D721Med (cell line): ENCODE data around the gene NPY2R.

Experiments
- DNase-seq: peaks from one replicate; pipeline ENCODE4 v3.0.0; 2011; ENCODE audit warnings: low spot score; ENCODE audit not compliant: insufficient read length
- FAIRE-seq: peaks from 2 replicates; lab custom pipeline; 2011; peaks lifted over from hg19 to GRCh38; lab: Jason Lieb, UNC
- CTCF ChIP-seq: IDR thresholded peaks from 2 replicates; pipeline ENCODE4 v1.5.1; 2012; ENCODE audit warnings: mild to moderate bottlenecking, control low read depth; ENCODE audit not compliant: insufficient read depth; ENCODE audit errors: missing control alignments

NPY2R gene

DNA sequence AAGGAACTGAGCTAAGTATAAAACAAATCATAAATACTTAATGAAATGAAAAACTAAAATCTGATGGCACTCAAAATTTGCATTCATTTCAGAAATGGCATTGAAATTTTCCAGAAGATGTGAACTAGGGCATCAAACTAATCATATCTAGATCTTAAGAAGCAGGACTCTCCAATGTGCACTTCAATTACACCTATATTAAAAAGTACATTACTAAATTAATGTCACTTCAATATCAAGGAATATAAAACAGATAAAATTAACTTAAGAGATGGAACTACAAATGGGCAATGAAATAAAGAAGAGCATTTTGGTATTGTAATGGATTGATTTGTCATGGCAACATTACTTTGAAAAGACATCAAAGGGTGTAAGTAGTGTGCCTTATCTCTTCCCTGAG is 20.3 kb downstream of the NPY2R start:
- FAIRE-seq: no peak
- no peak for DNase-seq
- TF ChIP-seq CTCF: no peak

DNA sequence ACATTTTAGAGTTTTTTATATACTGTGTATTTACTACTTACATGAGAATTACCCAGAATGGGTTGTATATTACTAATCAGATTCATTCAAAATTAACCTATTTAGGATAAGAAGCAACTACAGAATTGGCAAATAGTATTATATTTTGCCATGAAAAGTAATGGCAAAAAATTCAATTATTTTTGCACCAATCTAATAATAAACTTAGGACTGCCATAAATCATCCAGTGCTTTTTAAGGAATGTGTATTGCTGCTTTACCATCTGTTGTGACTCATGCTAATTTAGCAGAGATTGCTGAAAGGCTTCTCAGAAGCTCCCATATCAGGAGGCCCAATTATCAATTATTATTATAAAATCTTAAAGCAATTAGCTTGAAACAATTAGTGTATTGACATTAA is 24.0 kb downstream of the NPY2R start:
- FAIRE-seq: no peak
- TF ChIP-seq CTCF: no peak
- no peak for DNase-seq

DNA sequence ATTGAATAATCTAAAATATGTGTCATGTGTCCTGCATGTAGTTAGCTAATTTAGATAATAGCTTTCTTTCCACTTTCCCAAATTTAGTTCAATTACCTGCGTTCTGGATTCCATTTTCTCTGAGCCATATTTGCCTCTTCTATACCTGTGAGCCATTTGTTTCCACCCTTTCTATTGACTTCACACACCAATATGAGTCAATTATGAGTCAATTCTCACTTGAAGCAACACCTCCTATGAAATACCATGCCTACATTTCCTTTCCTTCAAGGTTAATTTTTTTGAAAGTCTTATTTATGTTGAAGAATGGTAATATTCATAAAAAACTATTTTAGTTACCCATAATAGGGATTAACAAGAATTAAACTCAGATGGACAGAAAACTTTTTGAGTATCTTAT is 25.8 kb downstream of the NPY2R start:
- FAIRE-seq: no peak
- no peak for TF ChIP-seq CTCF
- no peak for DNase-seq

GRCh38 chr4:155237567-155237966 is 29.1 kb downstream of the NPY2R start:
- no peak for TF ChIP-seq CTCF
- FAIRE-seq (no peak), DNase-seq (no peak)

DNA sequence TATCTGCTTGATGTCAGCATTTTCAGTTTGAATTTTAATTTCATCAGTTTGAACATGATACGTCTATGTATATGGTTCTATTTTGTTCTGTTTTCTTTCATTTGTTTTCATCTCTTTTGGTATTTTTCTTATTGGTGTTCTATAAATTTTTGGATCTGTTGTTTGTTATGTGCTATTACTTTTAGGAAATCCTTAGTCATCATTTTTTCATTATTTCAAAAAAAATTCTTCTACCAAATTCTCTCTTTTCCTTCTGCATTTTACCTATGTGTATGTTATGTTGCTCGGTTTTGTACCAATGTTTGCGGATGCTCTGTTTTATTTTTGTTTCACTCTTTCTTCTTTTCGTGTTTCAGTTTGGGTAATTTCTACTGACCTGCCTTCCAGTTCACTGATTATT is 32.8 kb downstream of the NPY2R start:
- no peak for DNase-seq
- no peak for FAIRE-seq
- TF ChIP-seq CTCF: no peak

- TF ChIP-seq CTCF: no peak
- DNase-seq (no peak), FAIRE-seq (no peak)
These were observed 33.2 kb downstream of the NPY2R start for GRCh38 chr4:155241664-155242063.

DNA sequence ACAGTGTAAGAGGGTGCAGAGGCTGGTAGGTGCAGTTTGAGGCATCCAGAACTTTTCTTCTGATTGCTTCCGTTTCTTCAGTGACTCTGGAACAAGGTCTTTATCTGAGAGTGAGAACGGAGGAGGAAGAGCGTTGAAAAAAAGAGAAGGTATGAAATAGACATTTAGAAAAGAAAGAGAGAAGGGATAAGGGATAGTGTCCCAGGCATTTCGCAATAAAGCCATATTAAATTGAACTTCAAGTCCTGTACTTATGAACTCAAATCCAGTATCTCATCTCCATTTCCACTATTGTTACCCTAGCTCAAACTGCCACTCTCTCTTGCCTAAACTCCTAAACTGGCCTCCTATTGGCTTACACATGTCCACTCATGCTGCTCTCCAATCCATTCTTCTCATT is 36.7 kb downstream of the NPY2R start:
- no peak for FAIRE-seq
- no peak for DNase-seq
- TF ChIP-seq CTCF: no peak
